GM18858 (cell line): Measurements from ENCODE around the gene GPAM.
A peak's percentile ranks its signal among the peaks of the same experiment; 100 is the strongest.
"Not testable (repeated sequence)": the region's sequence is repeated elsewhere in the genome, so short reads cannot be mapped to it uniquely, and the experiment has no call there.

Source experiments
- ATAC-seq: cut with Tn5 transposase; IDR thresholded peaks from one replicate; pipeline ENCODE4 v1.9.1; 2021; ENCODE audit not compliant: unreplicated experiment

The GPAM gene

GRCh38 chr10:112216151-112216550 lies 32.6 kb upstream of the GPAM start:
- no peak for ATAC-seq

GRCh38 chr10:112215342-112215774 lies 31.8 kb upstream of the GPAM start:
- ATAC-seq: no peak

DNA sequence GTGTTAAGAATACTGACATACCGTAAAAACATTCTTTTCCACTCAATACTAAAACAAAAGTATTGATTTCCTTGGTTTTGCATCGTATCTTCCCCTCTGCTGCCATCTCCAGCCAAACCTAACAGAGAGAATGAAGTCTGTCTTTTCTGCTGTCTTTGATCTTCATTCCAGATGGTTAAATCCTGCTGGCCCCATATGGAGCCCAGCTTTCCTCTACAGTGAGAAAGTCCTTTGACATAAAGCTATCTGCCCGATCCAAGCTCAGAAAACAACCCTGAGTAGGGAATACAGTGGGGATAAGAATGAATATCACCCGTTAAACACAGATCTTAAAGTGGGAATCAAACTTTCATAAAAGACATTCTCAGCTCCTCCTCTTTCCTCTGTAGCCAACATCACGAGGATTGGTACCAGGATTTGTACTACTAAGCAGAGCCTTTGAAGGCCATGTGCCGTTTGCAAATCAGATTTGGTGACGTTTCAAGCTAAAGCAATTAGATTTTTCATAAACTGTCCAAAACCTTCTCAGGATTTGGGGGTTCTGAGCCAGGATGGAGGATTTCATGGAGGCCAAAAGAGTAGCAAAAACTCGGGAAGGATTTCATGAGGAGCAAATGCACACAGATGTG lies 30.8 kb upstream of the GPAM start:
- no peak for ATAC-seq

DNA sequence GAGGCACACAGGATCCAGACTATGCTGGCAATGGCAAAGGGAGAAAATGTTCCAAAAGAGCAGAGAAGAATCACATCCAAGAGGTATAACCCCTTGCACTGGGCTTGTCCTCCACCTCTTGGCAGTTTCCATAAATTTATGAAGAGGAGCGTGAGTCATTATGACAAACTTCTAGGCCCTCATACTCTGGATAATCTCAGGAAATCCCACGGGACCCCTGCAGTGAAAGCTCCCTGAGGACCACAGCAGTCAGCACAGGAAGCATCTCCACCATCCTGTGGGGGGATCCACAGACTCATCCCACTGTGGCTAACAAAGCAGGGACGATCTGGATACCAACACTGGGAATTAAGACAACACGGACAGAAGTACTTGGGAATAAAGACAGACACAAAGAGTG lies 30.3 kb upstream of the GPAM start:
- no peak for ATAC-seq

- peak; percentile 52 for ATAC-seq
These were observed 29.7 kb upstream of the GPAM start for GRCh38 chr10:112213098-112213823.

DNA sequence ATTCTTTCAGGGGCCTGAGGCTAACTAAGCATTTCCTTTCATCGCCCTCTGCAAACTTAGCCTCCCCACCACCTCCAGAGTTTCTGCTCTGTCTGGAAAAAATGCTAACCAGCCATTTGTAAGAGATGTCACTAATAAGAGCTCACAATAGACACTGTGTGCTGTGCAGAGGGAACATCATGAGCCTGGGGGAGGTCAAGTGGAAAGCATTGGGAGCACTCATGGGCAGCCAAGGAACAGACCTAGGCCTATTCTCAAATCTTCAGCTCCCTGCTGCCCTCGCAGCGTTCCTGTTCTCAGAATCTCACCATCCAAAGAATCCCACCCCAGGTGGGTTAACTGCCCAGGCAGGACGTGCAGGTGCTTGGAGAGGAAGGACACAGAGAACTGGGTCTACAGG lies 27.1 kb upstream of the GPAM start:
- ATAC-seq: no peak

- no peak for ATAC-seq
These were observed 26.1 kb upstream of the GPAM start for GRCh38 chr10:112209684-112210131.

GRCh38 chr10:112208997-112209396 lies 25.4 kb upstream of the GPAM start:
- no peak for ATAC-seq

DNA sequence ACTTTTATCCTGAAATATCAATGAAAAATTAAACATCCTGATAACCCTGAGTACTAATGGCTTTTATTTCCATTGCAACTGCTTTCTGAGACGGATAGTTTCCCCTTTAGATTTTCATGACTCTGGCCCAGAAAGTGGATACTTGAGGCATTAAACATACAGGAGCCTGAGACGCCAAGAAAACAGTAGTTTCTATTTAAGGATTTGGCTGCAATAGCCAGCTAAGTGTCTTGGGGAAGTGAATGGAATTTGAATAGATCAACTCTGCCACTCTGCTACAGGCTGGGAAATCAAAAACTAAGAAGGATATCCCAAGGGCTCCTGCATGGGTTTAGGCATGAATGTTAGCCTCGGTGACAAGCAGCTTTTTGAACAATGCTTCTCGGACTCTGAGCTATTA lies 24.7 kb upstream of the GPAM start:
- ATAC-seq: no peak

GRCh38 chr10:112203328-112204076 lies 19.9 kb upstream of the GPAM start:
- peak; percentile 77 for ATAC-seq

- ATAC-seq: peak; percentile 86
These were observed 19.1 kb upstream of the GPAM start for GRCh38 chr10:112202561-112203241.

GRCh38 chr10:112202076-112202475 lies 18.5 kb upstream of the GPAM start:
- ATAC-seq: no peak

GRCh38 chr10:112201334-112201733 lies 17.8 kb upstream of the GPAM start:
- no peak for ATAC-seq

- not testable (repeated sequence) for ATAC-seq
These were observed 16.7 kb upstream of the GPAM start for GRCh38 chr10:112200259-112200658.

DNA sequence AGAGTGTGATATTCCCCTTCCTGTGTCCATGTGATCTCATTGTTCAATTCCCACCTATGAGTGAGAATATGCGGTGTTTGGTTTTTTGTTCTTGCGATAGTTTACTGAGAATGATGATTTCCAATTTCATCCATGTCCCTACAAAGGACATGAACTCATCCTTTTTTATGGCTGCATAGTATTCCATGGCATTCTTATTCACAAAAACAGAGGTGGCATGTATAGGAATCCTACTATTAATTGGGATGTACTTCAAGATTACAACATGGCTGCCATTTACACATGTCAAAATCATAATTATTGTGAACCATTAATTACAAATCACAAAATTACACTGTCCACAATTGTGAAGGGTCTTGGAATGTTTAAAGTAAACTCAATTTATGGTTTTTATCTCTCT lies 14.1 kb upstream of the GPAM start:
- ATAC-seq: not testable (repeated sequence)

GRCh38 chr10:112195224-112195623 lies 11.7 kb upstream of the GPAM start:
- ATAC-seq: no peak

DNA sequence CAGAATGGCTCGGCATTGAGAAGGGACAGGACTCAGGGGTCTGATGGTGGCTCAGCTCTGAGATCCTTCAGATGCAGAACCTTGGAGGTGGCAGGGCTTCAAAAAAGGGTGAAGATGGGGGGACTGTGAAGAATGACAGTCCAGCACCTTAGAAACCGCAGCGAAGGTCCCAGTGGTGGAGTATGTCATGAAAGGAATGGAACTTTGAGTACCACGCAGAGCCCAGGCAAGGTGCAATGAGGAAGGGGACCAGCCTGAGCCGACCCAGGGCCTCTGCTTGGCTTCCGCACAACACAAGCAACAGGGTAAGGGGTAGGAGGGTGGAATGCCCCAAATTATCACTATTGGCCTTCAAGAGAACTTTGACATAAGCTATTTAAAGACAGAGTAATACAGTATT lies 8.2 kb upstream of the GPAM start:
- no peak for ATAC-seq

GRCh38 chr10:112191041-112191590 lies 7.6 kb upstream of the GPAM start:
- no peak for ATAC-seq

DNA sequence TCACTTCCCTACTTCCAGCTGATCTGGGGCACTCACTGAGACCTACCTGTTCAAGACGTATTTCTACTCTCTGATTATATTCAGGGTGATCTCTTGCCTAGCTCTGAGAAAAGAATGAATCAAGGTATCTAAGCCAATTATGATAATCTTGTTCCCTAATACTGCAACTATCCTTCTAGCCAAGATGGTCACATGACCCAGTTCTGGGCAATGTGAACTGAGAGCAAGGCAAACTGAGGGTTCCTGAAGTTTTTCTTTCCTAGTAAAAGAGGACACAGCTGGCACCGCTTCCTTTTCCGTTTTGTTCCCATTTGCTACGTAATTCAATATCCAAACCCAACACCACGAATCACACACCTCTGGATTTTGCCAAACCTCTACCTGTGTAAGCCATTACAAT lies 5.9 kb upstream of the GPAM start:
- ATAC-seq: no peak

GRCh38 chr10:112187527-112187926 lies 4.0 kb upstream of the GPAM start:
- no peak for ATAC-seq

- ATAC-seq: no peak
These were observed 2.4 kb upstream of the GPAM start for GRCh38 chr10:112185959-112186358.
